Measurements from ENCODE around the gene RPS5.
"Not testable (repeated sequence)": the region's sequence is repeated elsewhere in the genome, so short reads cannot be mapped to it uniquely, and the experiment has no call there.

The RPS5 gene

GRCh38 chr19:58386576-58387337, at the start of gene RPS5:
Gene RPS5 (plus strand): TSS chr19:58387269. CDS start chr19:58388138, 869 bp downstream.
- peak; percentile 98 for DNase-seq

- DNase-seq = no peak
Measured at GRCh38 chr19:58338336-58338735, 48.7 kb upstream of the RPS5 start.

- no peak for DNase-seq
Measured at GRCh38 chr19:58338825-58339558, 48.1 kb upstream of the RPS5 start.

GRCh38 chr19:58345558-58345957, 41.5 kb upstream of the RPS5 start:
- DNase-seq = no peak

- DNase-seq = peak; percentile 6
Measured at GRCh38 chr19:58346961-58347929, 39.8 kb upstream of the RPS5 start.

GRCh38 chr19:58348080-58348479, 39.0 kb upstream of the RPS5 start:
- DNase-seq = not testable (repeated sequence)

GRCh38 chr19:58349590-58349989, 37.5 kb upstream of the RPS5 start:
- no peak for DNase-seq

GRCh38 chr19:58350001-58350861, 36.8 kb upstream of the RPS5 start:
- DNase-seq = no peak

- DNase-seq = no peak
Measured at GRCh38 chr19:58350871-58351557, 36.1 kb upstream of the RPS5 start.

- DNase-seq = no peak
Measured at GRCh38 chr19:58351558-58351878, 35.6 kb upstream of the RPS5 start.

- no peak for DNase-seq
Measured at GRCh38 chr19:58351990-58352755, 34.9 kb upstream of the RPS5 start.

GRCh38 chr19:58352760-58353671, 34.1 kb upstream of the RPS5 start, which contains the start of gene A1BG:
Gene A1BG (minus strand): TSS chr19:58353492. CDS start chr19:58353437, 55 bp downstream.
- no peak for DNase-seq

GRCh38 chr19:58353717-58354477, 33.2 kb upstream of the RPS5 start:
- DNase-seq = no peak

- no peak for DNase-seq
Measured at GRCh38 chr19:58354478-58355030, 32.5 kb upstream of the RPS5 start.

- no peak for DNase-seq
Measured at GRCh38 chr19:58355215-58355796, 31.8 kb upstream of the RPS5 start.

- no peak for DNase-seq
Measured at GRCh38 chr19:58355908-58356765, 30.9 kb upstream of the RPS5 start.

Data from DMS 273 treated with DMSO at 0.1 percent for 48 hours (cell line).